ENCODE results near the gene C11orf24.

C11orf24 gene

DNA sequence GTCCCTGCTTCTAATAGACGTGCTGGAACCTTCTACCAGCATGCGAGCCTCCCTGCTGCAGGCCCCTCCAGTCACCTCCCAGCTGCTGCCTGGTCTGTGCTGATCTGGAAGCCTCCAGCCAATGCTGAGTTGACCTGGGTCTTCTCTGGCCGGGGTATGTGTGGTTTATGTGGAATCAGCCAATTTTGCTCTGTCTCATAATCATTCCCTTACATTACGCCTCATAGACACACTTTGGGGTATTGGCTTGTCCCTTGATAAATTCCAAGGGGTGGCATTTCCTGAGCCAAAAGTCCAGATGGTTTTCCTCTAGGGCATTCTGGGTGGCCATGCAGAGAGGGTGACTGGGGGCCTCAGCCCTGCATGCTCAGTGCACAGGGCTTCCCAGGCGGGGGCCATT lies 50.4 kb downstream of the C11orf24 start:
- no peaks in the 10 kb centered on the region for H3K4me1 ChIP-seq (ENCODE audit: control insufficient read depth in 5 of 5, insufficient read depth in 5 of 5, low read length in 5 of 5)
- peaks cover 0 to 3% (median 0%) of the 10 kb centered on the region in 5 donors for H3K9me3 ChIP-seq (ENCODE audit: control insufficient read depth in 5 of 5, low read length in 5 of 5)
- H3K4me3 ChIP-seq (ENCODE audit: low read depth in 1 of 5, low read length in 5 of 5): no peak overlapping the region
- H3K9ac ChIP-seq (ENCODE audit: low read length in 5 of 5): no peak overlapping the region
- no peaks in the 10 kb centered on the region for H3K36me3 ChIP-seq (ENCODE audit: control insufficient read depth in 5 of 5, insufficient read depth in 5 of 5, low read length in 5 of 5)
- no peak overlapping the region for H3K27ac ChIP-seq (ENCODE audit: low read depth, low read length)
- H3K27me3 ChIP-seq (ENCODE audit: control insufficient read depth in 5 of 5, insufficient read depth in 4 of 5, low read length in 5 of 5): peaks cover 0 to 4% (median 0%) of the 10 kb centered on the region in 5 donors

DNA sequence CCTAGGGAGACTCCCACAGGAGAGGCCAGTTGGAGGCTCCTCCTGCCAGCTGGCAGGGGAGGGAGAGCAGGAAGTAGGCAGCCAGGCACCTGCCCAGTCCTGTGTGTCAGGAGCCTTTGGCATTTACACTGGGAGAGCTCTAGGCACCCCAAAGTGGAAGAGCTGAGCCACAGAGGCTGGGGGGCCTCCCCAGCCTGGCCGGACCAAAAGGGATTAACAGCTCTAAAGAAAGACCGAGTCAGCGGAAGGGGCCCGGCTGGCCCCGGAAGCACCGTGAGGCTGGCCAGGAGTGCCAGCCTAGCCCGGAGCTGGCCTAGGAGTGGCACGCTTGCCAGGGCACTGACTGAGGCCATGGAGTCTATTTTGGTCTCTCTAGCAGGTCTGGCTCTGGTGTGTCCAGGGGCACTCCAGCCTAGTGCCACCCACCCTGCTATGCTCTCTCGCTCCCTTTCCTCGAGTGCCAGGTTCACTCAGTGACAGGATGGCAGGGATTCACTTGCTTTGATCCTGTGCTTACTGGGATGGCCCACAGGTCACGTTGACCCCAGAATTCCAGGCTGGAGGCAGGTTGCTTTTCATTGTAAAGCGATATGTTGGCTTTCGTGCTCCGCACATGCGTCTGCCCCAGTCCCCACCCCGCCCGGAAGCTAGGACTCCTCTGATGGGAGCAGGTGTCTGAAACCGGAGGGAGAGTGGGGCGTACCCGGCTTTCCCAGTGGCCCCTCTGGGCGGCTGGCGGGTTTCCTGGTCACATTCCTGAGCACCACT lies 55.4 kb downstream of the C11orf24 start:
- Histone ChIP-seq H3K36me3 (ENCODE audit: control insufficient read depth in 5 of 5, insufficient read depth in 5 of 5, low read length in 5 of 5) (no peaks in the 10 kb centered on the region), H3K9ac (ENCODE audit: low read length in 5 of 5) (no peak overlapping the region), H3K4me1 (ENCODE audit: control insufficient read depth in 5 of 5, insufficient read depth in 5 of 5, low read length in 5 of 5) (peaks cover 6 to 26% (median 23%) of the 10 kb centered on the region in 5 donors), H3K9me3 (ENCODE audit: control insufficient read depth in 5 of 5, low read length in 5 of 5) (no peaks in the 10 kb centered on the region), H3K27ac (ENCODE audit: low read depth, low read length) (no peak overlapping the region), H3K27me3 (ENCODE audit: control insufficient read depth in 5 of 5, insufficient read depth in 4 of 5, low read length in 5 of 5) (no peaks in the 10 kb centered on the region), H3K4me3 (ENCODE audit: low read depth in 1 of 5, low read length in 5 of 5) (no peak overlapping the region)

DNA sequence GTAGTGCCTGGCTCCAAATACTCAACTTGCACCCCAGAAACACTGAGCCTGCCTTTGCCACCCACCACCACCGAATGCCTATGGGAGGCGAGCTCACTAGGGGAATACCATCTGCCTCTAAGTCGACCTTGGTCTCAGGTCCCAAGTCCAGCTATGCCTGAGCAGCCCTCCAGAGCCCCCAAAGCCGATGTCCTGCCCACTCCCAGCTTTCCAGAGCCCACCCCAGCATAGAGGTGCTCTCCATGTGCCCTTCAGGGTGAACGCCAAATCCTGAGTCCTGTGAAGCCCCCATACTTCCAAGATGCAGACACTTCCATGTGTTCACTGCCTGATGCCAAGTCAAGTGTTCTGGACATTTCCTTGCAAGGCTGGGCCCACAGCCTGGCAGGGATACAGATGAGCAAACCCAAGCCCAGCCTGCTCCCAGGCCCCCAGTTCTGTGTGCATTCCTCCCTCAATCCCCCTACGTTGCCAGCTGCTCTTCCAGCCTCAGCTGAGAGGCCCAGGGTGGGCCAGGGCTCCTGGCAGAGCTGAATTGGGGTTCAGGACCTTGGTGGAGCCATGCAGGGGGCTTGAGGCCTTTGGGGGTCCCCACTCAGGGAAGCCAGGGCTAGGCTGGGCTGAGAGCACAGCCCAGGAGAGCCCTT lies 56.1 kb downstream of the C11orf24 start:
- Histone ChIP-seq H3K9me3 (ENCODE audit: control insufficient read depth in 5 of 5, low read length in 5 of 5) (no peaks in the 10 kb centered on the region), H3K4me1 (ENCODE audit: control insufficient read depth in 5 of 5, insufficient read depth in 5 of 5, low read length in 5 of 5) (peaks cover 6 to 33% (median 29%) of the 10 kb centered on the region in 5 donors), H3K27ac (ENCODE audit: low read depth, low read length) (no peak overlapping the region), H3K4me3 (ENCODE audit: low read depth in 1 of 5, low read length in 5 of 5) (no peak overlapping the region), H3K36me3 (ENCODE audit: control insufficient read depth in 5 of 5, insufficient read depth in 5 of 5, low read length in 5 of 5) (no peaks in the 10 kb centered on the region), H3K27me3 (ENCODE audit: control insufficient read depth in 5 of 5, insufficient read depth in 4 of 5, low read length in 5 of 5) (no peaks in the 10 kb centered on the region), H3K9ac (ENCODE audit: low read length in 5 of 5) (no peak overlapping the region)

DNA sequence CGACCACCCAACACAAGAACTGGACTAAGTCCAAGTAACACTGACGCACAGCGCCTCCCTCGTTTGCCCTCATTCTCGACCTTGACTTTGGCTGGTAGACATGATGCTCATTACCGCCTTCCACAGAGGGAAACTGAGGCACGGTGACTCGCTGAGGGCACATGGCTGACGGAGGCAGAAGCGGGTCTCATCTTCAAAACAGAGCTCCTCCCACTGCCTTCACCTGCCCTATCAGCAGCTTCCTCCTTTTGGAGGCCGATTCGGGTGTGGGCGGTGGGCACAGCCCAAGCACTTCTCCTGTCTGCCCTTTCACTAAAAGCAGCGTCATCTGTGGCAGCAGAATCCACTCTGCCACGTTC lies 56.7 kb downstream of the C11orf24 start:
- H3K4me3 ChIP-seq (ENCODE audit: low read depth in 1 of 5, low read length in 5 of 5): no peak overlapping the region
- H3K9me3 ChIP-seq (ENCODE audit: control insufficient read depth in 5 of 5, low read length in 5 of 5): no peaks in the 10 kb centered on the region
- H3K27me3 ChIP-seq (ENCODE audit: control insufficient read depth in 5 of 5, insufficient read depth in 4 of 5, low read length in 5 of 5): no peaks in the 10 kb centered on the region
- H3K9ac ChIP-seq (ENCODE audit: low read length in 5 of 5): no peak overlapping the region
- no peaks in the 10 kb centered on the region for H3K36me3 ChIP-seq (ENCODE audit: control insufficient read depth in 5 of 5, insufficient read depth in 5 of 5, low read length in 5 of 5)
- peaks cover 6 to 38% (median 33%) of the 10 kb centered on the region in 5 donors for H3K4me1 ChIP-seq (ENCODE audit: control insufficient read depth in 5 of 5, insufficient read depth in 5 of 5, low read length in 5 of 5)
- no peak overlapping the region for H3K27ac ChIP-seq (ENCODE audit: low read depth, low read length)

DNA sequence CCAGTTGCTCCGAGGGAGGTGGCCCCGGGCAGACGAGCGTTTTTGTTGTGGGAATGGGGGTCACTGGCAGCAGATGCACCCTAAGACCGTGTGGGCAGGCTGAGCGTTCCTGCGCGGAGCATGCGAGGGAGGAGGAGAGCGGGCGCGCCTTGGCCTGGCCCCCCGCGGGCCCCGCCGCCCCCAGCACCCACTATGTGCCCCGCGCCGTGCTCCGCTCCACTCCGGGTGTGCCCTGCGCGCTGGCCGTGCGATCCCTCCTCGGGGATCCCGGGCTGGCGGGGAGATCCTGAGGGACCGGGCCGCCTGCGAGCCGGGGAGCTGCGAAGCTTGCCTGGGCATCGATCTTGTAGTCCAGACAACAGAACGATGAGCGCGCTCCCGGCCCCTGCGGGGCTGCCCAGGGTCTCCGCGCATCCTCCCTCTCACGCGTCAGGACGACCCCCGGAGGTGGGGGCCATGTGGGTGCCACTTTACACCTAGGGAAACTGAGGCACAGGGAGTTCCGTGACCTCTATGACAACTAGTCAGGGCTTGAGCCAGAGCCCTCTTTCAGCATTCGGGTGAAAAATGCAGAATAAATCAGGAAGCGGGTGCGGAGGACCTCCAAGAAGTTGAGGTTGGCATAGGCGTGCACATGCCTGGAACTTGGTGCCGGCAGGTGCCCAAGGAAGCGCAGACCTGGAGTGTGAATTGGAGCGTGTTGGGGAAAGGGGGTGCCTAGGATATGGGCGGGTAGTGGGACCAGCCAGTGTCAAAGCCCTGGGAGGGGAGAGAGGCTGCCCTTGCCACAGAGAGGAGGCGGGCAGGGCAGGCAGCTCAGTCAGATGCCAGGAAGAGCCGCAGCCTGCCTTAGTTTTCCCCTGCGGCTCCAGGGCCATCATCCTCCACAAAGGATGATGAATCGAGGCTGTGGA lies 57.3 kb downstream of the C11orf24 start:
- Histone ChIP-seq H3K4me1 (ENCODE audit: control insufficient read depth in 5 of 5, insufficient read depth in 5 of 5, low read length in 5 of 5) (peaks cover 7 to 44% (median 36%) of the 10 kb centered on the region in 5 donors), H3K27me3 (ENCODE audit: control insufficient read depth in 5 of 5, insufficient read depth in 4 of 5, low read length in 5 of 5) (no peaks in the 10 kb centered on the region), H3K9me3 (ENCODE audit: control insufficient read depth in 5 of 5, low read length in 5 of 5) (no peaks in the 10 kb centered on the region), H3K36me3 (ENCODE audit: control insufficient read depth in 5 of 5, insufficient read depth in 5 of 5, low read length in 5 of 5) (no peaks in the 10 kb centered on the region), H3K9ac (ENCODE audit: low read length in 5 of 5) (peak overlapping the region in 4 of 5 donors; percentile 80 to 87 (median 85)), H3K4me3 (ENCODE audit: low read depth in 1 of 5, low read length in 5 of 5) (peak overlapping the region in 4 of 5 donors; percentile 67 to 81 (median 78)), H3K27ac (ENCODE audit: low read depth, low read length) (peak overlapping the region; percentile 80)

DNA sequence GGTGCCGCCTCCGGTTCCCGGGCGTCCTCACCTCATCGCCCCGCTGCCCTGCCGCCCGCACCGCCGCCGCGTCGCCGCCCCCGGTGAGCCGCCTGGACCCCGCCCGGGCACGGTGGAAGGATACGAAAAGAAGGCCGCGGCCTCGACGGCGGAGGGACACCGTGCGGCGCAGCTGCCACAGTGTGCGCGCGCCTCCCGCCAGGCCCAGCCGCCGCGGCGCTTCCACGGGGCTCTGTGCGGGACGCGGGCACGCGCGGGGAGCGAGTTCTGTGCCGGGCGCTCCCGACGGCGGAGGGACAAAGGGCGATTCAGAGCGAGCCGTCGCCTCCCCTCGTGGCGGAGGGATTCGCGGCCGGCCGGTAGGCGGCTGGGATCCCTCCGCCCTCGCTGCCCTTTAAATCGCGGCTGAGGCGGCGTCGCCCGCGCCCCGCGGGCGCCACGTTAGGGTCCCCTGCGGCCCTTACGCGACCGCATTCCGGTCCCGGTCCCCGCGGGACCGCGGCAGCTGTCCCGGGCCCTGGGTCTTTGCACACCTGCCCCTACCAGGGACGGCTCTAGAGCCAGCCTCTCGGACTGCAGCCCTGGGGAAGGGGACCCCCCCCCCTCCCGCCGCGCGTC lies 58.1 kb downstream of the C11orf24 start:
- Histone ChIP-seq H3K27me3 (ENCODE audit: control insufficient read depth in 5 of 5, insufficient read depth in 4 of 5, low read length in 5 of 5) (no peaks in the 10 kb centered on the region), H3K4me1 (ENCODE audit: control insufficient read depth in 5 of 5, insufficient read depth in 5 of 5, low read length in 5 of 5) (peaks cover 11 to 51% (median 44%) of the 10 kb centered on the region in 5 donors), H3K9me3 (ENCODE audit: control insufficient read depth in 5 of 5, low read length in 5 of 5) (no peaks in the 10 kb centered on the region), H3K4me3 (ENCODE audit: low read depth in 1 of 5, low read length in 5 of 5) (peak overlapping the region in 4 of 5 donors; percentile 67 to 81 (median 78)), H3K9ac (ENCODE audit: low read length in 5 of 5) (peak overlapping the region in 4 of 5 donors; percentile 80 to 87 (median 85)), H3K36me3 (ENCODE audit: control insufficient read depth in 5 of 5, insufficient read depth in 5 of 5, low read length in 5 of 5) (no peaks in the 10 kb centered on the region), H3K27ac (ENCODE audit: low read depth, low read length) (peak overlapping the region; percentile 80)

DNA sequence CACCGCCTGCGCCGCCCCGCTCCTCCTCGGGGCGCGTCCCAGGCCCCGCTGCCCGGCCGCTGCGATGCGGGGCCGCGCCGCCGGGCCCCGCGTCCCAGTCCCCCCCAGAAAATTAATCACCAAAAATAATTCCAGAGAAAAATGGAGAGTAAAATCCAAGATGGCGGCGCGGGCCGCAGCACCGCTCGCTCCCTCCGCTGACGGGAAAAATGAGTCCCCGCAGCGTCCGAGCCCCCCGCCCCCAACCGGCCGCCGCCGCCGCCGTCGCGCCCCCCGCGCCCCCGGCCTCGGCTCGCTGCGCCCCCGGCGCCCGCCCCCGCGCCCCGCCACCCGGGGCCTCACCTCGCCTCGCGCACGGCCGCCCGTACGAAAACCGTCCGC lies 58.6 kb downstream of the C11orf24 start, which contains the start of gene KMT5B:
KMT5B (minus strand) TSS at position 162 of the 381 bp plus-strand sequence. CDS start 23,220 bp downstream, outside the sequence.
- Histone ChIP-seq H3K9ac (ENCODE audit: low read length in 5 of 5) (peak within 1 kb of the TSS; percentile 39 to 87 (median 84)), H3K9me3 (ENCODE audit: control insufficient read depth in 5 of 5, low read length in 5 of 5) (no peaks in the 10 kb centered on the region), H3K4me3 (ENCODE audit: low read depth in 1 of 5, low read length in 5 of 5) (peak within 1 kb of the TSS; percentile 80 to 97 (median 93)), H3K36me3 (ENCODE audit: control insufficient read depth in 5 of 5, insufficient read depth in 5 of 5, low read length in 5 of 5) (no peaks in the 10 kb centered on the region), H3K27me3 (ENCODE audit: control insufficient read depth in 5 of 5, insufficient read depth in 4 of 5, low read length in 5 of 5) (no peaks in the 10 kb centered on the region), H3K4me1 (ENCODE audit: control insufficient read depth in 5 of 5, insufficient read depth in 5 of 5, low read length in 5 of 5) (peaks cover 11 to 55% (median 47%) of the 10 kb centered on the region in 5 donors), H3K27ac (ENCODE audit: low read depth, low read length) (peak within 1 kb of the TSS; percentile 80)

DNA sequence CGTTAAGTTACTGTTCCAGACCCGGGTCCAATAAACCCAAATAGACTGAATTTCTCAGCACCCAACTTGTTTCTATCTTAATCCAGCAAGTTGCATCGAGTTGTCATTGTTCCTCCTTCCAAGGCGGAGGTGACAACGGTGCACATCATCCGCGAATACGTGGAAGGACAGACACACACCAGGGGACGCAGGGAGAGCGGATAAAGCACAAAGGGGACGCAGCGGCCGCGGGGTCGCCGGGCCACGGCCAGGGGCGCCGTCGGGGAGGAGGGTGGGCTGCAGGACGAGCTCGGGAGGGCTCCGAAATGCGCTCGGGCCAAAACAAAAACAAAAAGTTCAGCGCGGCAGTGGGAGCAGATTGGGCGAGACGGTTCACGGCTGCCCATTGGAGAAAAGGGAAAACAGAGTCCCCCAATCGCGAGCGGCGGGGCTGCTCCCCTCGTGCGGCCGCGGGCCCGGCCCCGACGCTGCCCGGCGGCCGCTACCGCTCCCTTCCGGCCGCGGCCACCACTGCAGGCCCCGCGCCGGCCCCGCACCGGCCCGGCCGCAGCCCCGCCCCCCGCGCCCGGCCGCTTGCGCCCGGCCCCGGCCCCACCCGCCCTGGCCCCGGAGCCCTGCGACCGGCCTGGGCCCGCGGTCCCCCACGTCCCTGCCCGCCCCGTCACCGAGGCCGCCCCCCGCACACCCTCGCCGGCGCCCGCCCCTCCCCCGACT lies 59.2 kb downstream of the C11orf24 start:
- no peaks in the 10 kb centered on the region for H3K9me3 ChIP-seq (ENCODE audit: control insufficient read depth in 5 of 5, low read length in 5 of 5)
- H3K4me1 ChIP-seq (ENCODE audit: control insufficient read depth in 5 of 5, insufficient read depth in 5 of 5, low read length in 5 of 5): peaks cover 11 to 55% (median 47%) of the 10 kb centered on the region in 5 donors
- peak overlapping the region; percentile 80 for H3K27ac ChIP-seq (ENCODE audit: low read depth, low read length)
- peak overlapping the region; percentile 39 to 84 (median 75) for H3K9ac ChIP-seq (ENCODE audit: low read length in 5 of 5)
- H3K4me3 ChIP-seq (ENCODE audit: low read depth in 1 of 5, low read length in 5 of 5): peak overlapping the region; percentile 80 to 97 (median 93)
- H3K36me3 ChIP-seq (ENCODE audit: control insufficient read depth in 5 of 5, insufficient read depth in 5 of 5, low read length in 5 of 5): no peaks in the 10 kb centered on the region
- no peaks in the 10 kb centered on the region for H3K27me3 ChIP-seq (ENCODE audit: control insufficient read depth in 5 of 5, insufficient read depth in 4 of 5, low read length in 5 of 5)

DNA sequence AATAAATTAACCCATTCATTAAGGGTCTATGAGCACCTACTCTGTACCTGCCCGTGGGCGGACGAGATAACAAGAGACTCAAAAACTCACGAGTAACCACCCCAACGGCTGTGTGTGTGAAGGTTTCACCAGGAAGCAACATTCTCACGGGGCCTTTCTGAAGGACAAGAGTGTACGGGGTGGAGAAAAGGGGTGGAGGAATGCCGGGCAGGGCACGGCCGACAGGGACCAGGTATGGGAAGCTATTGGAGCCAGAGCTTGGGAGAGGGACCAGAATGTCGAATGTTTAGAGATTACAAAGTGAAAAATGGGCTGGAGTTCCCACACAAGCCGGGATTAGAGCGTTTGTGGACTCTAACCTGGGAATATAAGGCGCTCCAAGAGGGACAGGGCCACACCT lies 60.2 kb downstream of the C11orf24 start:
- Histone ChIP-seq H3K4me1 (ENCODE audit: control insufficient read depth in 5 of 5, insufficient read depth in 5 of 5, low read length in 5 of 5) (peaks cover 11 to 62% (median 52%) of the 10 kb centered on the region in 5 donors), H3K9ac (ENCODE audit: low read length in 5 of 5) (peak overlapping the region; percentile 66 to 84 (median 76)), H3K4me3 (ENCODE audit: low read depth in 1 of 5, low read length in 5 of 5) (peak overlapping the region; percentile 75 to 97 (median 93)), H3K27ac (ENCODE audit: low read depth, low read length) (no peak overlapping the region), H3K27me3 (ENCODE audit: control insufficient read depth in 5 of 5, insufficient read depth in 4 of 5, low read length in 5 of 5) (no peaks in the 10 kb centered on the region), H3K9me3 (ENCODE audit: control insufficient read depth in 5 of 5, low read length in 5 of 5) (no peaks in the 10 kb centered on the region), H3K36me3 (ENCODE audit: control insufficient read depth in 5 of 5, insufficient read depth in 5 of 5, low read length in 5 of 5) (no peaks in the 10 kb centered on the region)
